ENCODE data around the gene AKAP13.

GRCh38 chr15:85331655-85332285 is 48.6 kb upstream of the AKAP13 start:
- TF ChIP-seq CTCF (IDR thresholded peaks at IDR 0.05) (no peak), EP300 (IDR thresholded peaks at IDR 0.05) (no peak), POLR2A (IDR thresholded peaks at IDR 0.05) (no peak)
